ENCODE results near the gene MRPL55.
A peak's percentile ranks its signal among the peaks of the same experiment; 100 is the strongest.

MRPL55 gene

DNA sequence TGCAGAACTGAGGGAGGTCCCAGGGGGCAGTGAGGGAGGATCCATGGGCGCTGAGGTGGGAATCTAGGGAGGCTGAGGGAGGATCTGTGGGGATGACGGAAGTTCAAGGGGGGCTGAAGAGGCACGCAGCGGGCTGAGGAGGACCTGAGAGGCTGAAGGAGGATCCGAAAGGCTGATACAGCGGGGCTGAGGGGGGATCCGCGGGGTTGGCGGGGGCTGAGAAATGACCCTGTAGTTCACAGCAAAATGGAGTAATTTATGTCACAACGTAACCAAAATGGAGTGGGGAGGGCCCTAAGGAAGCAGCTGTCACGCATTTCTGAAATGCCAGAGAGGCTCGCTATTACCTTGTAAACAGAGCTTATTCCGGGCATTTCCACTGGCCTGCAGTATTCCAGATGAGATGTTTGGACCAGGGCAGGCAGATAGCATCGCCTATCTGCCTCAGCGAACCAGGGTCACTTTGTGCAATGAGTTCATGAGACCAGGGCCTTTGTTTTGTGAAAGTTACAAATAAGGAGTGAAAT lies 926 bp upstream of the MRPL55 start:
- peak overlapping the region; percentile 100 for H3K4me2 ChIP-seq (ENCODE audit: low read length)
- H4K20me1 ChIP-seq (ENCODE audit: insufficient read depth, low read length), result no peaks in the 10 kb centered on the region
- peaks cover 25% of the 10 kb centered on the region for H3K4me1 ChIP-seq (ENCODE audit: insufficient read depth, low read length, severe bottlenecking)
- TF ChIP-seq, protein P1, sequence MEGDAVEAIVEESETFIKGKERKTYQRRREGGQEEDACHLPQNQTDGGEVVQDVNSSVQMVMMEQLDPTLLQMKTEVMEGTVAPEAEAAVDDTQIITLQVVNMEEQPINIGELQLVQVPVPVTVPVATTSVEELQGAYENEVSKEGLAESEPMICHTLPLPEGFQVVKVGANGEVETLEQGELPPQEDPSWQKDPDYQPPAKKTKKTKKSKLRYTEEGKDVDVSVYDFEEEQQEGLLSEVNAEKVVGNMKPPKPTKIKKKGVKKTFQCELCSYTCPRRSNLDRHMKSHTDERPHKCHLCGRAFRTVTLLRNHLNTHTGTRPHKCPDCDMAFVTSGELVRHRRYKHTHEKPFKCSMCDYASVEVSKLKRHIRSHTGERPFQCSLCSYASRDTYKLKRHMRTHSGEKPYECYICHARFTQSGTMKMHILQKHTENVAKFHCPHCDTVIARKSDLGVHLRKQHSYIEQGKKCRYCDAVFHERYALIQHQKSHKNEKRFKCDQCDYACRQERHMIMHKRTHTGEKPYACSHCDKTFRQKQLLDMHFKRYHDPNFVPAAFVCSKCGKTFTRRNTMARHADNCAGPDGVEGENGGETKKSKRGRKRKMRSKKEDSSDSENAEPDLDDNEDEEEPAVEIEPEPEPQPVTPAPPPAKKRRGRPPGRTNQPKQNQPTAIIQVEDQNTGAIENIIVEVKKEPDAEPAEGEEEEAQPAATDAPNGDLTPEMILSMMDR (IDR thresholded peaks at IDR 0.05; ENCODE audit: low read length), result no peak
- TF ChIP-seq EZH2 (IDR thresholded peaks at IDR 0.05; ENCODE audit: borderline replicate concordance, low read length), result no peak
- H3K27me3 ChIP-seq (ENCODE audit: insufficient read depth, low read length), result no peaks in the 10 kb centered on the region
- peaks cover 28% of the 10 kb centered on the region; the same call in 1 of the 2 replicates for H3K36me3 ChIP-seq (ENCODE audit: insufficient read depth, low read length)
- peak overlapping the region; percentile 6 for H2AFZ ChIP-seq (ENCODE audit: low read length)
- no peaks in the 10 kb centered on the region for H3F3A ChIP-seq (ENCODE audit: insufficient read depth, low read length)
- peak overlapping the region; percentile 100 for H3K4me3 ChIP-seq (ENCODE audit: low read depth, low read length, poor library complexity, severe bottlenecking)
- no peaks in the 10 kb centered on the region for H3K9me2 ChIP-seq (ENCODE audit: low read depth, low read length)
- H3K9me3 ChIP-seq (ENCODE audit: low read length), result no peaks in the 10 kb centered on the region
- H3K27ac ChIP-seq (ENCODE audit: low read depth, low read length, poor library complexity, severe bottlenecking), result no peak overlapping the region
- peaks cover 8% of the 10 kb centered on the region for H3K79me2 ChIP-seq (ENCODE audit: insufficient read depth, low read length)
- peak overlapping the region; percentile 66 for H3K9ac ChIP-seq (ENCODE audit: low read length)

DNA sequence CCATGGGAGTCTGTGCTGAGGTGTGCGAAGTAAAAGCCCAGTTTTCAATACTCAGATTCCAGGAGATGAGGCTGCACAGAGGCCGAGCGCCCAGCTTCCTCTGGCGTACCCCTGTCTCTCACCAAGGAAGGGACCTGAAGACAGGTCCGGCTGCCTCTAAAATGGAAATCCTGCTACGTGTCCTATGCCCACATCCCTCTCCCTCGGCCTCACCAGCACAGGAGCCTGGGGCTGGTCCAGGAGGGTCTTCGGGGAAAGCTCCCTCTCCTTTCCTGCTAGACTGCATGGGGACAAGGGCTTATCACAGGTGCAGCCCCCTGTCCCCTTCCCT lies 392 bp downstream of the MRPL55 start:
- Histone ChIP-seq H3K4me3 (ENCODE audit: low read depth, low read length, poor library complexity, severe bottlenecking) (peak overlapping the region; percentile 100), H4K20me1 (ENCODE audit: insufficient read depth, low read length) (no peaks in the 10 kb centered on the region), H2AFZ (ENCODE audit: low read length) (no peak overlapping the region), H3F3A (ENCODE audit: insufficient read depth, low read length) (no peaks in the 10 kb centered on the region), H3K27ac (ENCODE audit: low read depth, low read length, poor library complexity, severe bottlenecking) (peak overlapping the region; percentile 45), H3K4me2 (ENCODE audit: low read length) (peak overlapping the region; percentile 100), H3K9me3 (ENCODE audit: low read length) (no peaks in the 10 kb centered on the region), H3K4me1 (ENCODE audit: insufficient read depth, low read length, severe bottlenecking) (peaks cover 34% of the 10 kb centered on the region), H3K79me2 (ENCODE audit: insufficient read depth, low read length) (peaks cover 8% of the 10 kb centered on the region), H3K27me3 (ENCODE audit: insufficient read depth, low read length) (no peaks in the 10 kb centered on the region), H3K9ac (ENCODE audit: low read length) (peak overlapping the region; percentile 98), H3K9me2 (ENCODE audit: low read depth, low read length) (no peaks in the 10 kb centered on the region), H3K36me3 (ENCODE audit: insufficient read depth, low read length) (peaks cover 31% of the 10 kb centered on the region; the same call in 1 of the 2 replicates)
- no peak for TF ChIP-seq EZH2 (IDR thresholded peaks at IDR 0.05; ENCODE audit: borderline replicate concordance, low read length)
- TF ChIP-seq, protein P1 (IDR thresholded peaks at IDR 0.05; ENCODE audit: low read length), result no peak

DNA sequence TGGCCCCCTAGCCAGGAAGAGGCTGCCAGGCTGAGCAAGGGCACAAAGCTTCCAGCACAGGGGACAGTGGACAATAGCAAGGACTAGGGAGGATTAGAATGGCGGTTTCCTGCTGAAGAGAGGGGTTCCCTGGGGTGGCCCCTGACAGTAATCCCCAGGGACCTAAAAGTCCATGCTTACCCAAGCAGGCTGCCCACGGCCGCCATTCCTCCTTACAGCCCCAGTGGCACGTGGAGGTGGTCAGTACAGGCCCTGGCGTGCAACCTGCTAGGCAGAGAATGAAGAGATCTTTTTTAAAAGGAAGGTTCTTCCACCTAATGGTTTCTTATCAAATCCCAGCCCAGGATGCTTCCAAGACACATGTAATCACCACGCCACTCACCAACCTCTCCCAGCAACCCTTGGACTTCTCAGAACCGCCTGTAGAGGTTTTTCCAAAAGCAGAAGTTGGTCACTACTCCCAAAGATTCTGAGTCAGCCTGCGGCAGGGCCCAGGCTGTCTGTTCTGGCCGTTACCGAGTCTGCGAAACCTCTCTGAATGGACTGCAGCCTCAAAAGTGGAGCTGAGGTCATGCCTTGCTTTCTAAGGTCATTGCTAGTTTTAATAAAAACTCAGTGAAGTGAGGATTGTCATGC lies 926 bp downstream of the MRPL55 start:
- Histone ChIP-seq H3K27me3 (ENCODE audit: insufficient read depth, low read length) (no peaks in the 10 kb centered on the region), H3K9me3 (ENCODE audit: low read length) (no peaks in the 10 kb centered on the region), H3K27ac (ENCODE audit: low read depth, low read length, poor library complexity, severe bottlenecking) (no peak overlapping the region), H3F3A (ENCODE audit: insufficient read depth, low read length) (no peaks in the 10 kb centered on the region), H3K9ac (ENCODE audit: low read length) (peak overlapping the region; percentile 98), H4K20me1 (ENCODE audit: insufficient read depth, low read length) (no peaks in the 10 kb centered on the region), H2AFZ (ENCODE audit: low read length) (no peak overlapping the region), H3K4me2 (ENCODE audit: low read length) (peak overlapping the region; percentile 100), H3K79me2 (ENCODE audit: insufficient read depth, low read length) (peaks cover 8% of the 10 kb centered on the region), H3K9me2 (ENCODE audit: low read depth, low read length) (no peaks in the 10 kb centered on the region), H3K4me1 (ENCODE audit: insufficient read depth, low read length, severe bottlenecking) (peaks cover 37% of the 10 kb centered on the region), H3K36me3 (ENCODE audit: insufficient read depth, low read length) (peaks cover 31% of the 10 kb centered on the region; the same call in 1 of the 2 replicates), H3K4me3 (ENCODE audit: low read depth, low read length, poor library complexity, severe bottlenecking) (peak overlapping the region; percentile 100)
- no peak for TF ChIP-seq EZH2 (IDR thresholded peaks at IDR 0.05; ENCODE audit: borderline replicate concordance, low read length)
- TF ChIP-seq, protein P1 (IDR thresholded peaks at IDR 0.05; ENCODE audit: low read length), result no peak

Measured in OCI-LY1 (cell line).